ENCODE results near the gene SPATA24. TPM values are rescaled to one million over a fixed set of nuclear protein-coding genes. Genes with fewer than 3 reads are reported as not detected.

The SPATA24 gene
- total and polyA plus RNA-seq, 12 donors, result 4.6 to 124 (median 10.3) TPM

DNA sequence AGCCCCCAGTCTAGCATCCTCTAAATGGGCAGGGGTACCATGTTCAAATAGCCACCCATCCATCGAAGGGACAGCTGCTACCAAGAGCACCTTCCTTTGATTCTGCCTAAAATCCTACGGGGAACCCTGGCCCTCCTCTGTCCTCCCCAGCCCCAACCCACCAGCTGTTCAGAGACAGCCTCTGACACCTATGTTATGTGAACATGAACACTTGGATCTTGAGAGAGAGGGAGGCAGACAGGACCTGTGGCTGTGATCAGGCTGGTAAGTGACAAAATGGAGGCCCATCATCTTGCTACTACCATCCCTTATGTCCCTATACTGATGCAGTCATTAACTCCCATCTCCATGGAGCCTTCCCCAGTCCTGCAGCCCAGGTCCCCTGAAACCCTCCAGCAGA, 29.0 kb downstream of the SPATA24 start:
- TF ChIP-seq, protein P1, sequence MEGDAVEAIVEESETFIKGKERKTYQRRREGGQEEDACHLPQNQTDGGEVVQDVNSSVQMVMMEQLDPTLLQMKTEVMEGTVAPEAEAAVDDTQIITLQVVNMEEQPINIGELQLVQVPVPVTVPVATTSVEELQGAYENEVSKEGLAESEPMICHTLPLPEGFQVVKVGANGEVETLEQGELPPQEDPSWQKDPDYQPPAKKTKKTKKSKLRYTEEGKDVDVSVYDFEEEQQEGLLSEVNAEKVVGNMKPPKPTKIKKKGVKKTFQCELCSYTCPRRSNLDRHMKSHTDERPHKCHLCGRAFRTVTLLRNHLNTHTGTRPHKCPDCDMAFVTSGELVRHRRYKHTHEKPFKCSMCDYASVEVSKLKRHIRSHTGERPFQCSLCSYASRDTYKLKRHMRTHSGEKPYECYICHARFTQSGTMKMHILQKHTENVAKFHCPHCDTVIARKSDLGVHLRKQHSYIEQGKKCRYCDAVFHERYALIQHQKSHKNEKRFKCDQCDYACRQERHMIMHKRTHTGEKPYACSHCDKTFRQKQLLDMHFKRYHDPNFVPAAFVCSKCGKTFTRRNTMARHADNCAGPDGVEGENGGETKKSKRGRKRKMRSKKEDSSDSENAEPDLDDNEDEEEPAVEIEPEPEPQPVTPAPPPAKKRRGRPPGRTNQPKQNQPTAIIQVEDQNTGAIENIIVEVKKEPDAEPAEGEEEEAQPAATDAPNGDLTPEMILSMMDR (IDR thresholded peaks at IDR 0.05), result no peak
- TF ChIP-seq POLR2A (IDR thresholded peaks at IDR 0.05), result no peak
- Histone ChIP-seq H3K4me1 (replicated peaks in 1 of 2) (peaks cover 26 to 30% of the 10 kb centered on the region in 2 donors), H3K36me3 (replicated peaks in 1 of 2) (peaks cover 0 to 9% of the 10 kb centered on the region in 2 donors), H3K27ac (no peak overlapping the region), H3K27me3 (no peaks in the 10 kb centered on the region), H3K4me3 (no peak overlapping the region), H3K9me3 (replicated peaks in 1 of 3) (no peaks in the 10 kb centered on the region)
- 93 to 100% (median 96%) methylated on average over 1 to 2 of the region's 2 CpGs; no CpG with 5 or more reads in 1 of the 4 donors for WGBS, 4 donors
- intact Hi-C loops (cut with DNase I), result no loop called here
- peak in 3 of 7 donors; percentile 8 to 44 (median 17) for DNase-seq

DNA sequence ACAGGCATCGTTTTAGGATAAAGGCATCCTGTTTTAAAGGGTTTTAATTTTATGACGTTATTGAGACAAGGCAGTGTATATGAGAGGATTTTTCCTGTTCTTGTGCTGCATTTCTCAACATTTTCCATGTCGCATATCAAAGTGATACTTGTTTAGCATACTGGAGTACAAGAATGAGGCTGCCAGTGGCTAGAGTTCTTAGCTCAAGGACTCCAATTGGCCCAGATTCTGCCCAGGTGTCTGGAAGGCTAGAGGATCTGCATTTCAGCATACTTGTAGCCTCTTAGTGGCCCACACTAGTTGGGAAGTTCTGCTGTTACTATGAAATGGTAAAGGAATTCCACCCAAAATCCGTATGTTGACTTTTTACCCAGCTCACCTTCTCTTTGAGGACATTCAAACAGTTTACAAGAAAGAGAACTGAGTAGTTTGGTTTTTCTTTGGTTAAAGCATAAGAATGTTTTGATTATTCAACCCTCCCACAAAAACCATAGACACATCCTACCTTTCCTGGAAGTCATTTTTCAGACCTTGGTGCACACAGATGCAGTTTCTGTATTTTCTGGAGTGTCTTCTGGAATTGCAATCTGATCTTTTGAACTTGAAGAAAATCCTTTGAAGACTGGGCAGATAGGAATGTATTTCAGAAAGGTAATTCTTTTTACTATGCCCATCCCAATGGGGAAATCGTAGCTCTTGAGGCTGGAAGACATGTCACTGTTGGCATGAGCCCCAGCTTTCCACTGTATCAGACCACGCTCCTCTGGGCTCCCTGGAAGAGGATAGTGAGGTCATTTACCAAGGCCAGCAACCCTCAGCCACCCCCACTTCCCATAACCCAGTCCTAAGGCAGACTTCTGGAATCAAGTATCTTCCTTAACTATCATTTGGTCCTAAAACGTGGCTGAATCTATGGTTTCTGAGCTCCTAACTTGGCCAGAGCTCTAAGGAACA, 32.1 kb downstream of the SPATA24 start:
- 61 to 70% (median 65%) methylated on average over 7 of the region's 7 CpGs for WGBS, 4 donors
- Histone ChIP-seq H3K9me3 (replicated peaks in 1 of 3) (no peaks in the 10 kb centered on the region), H3K27ac (peak overlapping the region; percentile 2 to 94 (median 87)), H3K4me3 (no peak overlapping the region), H3K27me3 (no peaks in the 10 kb centered on the region), H3K36me3 (replicated peaks in 1 of 2) (peaks cover 0 to 35% of the 10 kb centered on the region in 2 donors), H3K4me1 (replicated peaks in 1 of 2) (peaks cover 26 to 30% of the 10 kb centered on the region in 2 donors)
- DNase-seq, result peak; percentile 71 to 94 (median 88)
- TF ChIP-seq, protein P1 (IDR thresholded peaks at IDR 0.05), result no peak
- intact Hi-C loops (cut with DNase I), result no loop called here

DNA sequence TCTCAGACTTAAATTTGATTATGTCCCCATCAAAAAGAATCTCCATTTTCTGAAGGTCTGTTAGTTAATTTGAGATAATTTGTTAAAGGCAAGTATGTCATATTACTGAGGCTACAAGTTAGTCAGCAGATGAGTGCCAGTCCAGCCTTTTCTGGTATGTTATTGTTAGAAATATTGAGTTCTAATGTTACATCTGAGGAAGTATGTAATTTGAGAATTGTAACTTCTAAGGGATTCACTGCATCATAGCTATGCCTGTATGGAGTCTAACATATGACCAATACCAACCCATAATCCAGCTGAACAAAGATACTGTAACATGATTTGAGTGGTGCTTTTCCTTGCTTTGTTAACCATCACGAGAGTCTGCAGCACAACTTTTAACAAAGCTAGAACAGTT, 34.7 kb downstream of the SPATA24 start:
- Histone ChIP-seq H3K4me1 (replicated peaks in 1 of 2) (peaks cover 24 to 35% of the 10 kb centered on the region in 2 donors), H3K27me3 (no peaks in the 10 kb centered on the region), H3K27ac (no peak overlapping the region), H3K9me3 (replicated peaks in 1 of 3) (no peaks in the 10 kb centered on the region), H3K36me3 (replicated peaks in 1 of 2) (peaks cover 0 to 61% of the 10 kb centered on the region in 2 donors), H3K4me3 (no peak overlapping the region)
- TF ChIP-seq POLR2A (IDR thresholded peaks at IDR 0.05), result no peak
- TF ChIP-seq, protein P1 (IDR thresholded peaks at IDR 0.05), result no peak
- intact Hi-C loops (cut with DNase I), result no loop called here
- no peak for DNase-seq
- 88 to 100% (median 92%) methylated on average over 1 of the region's 1 CpG for WGBS, 4 donors

DNA sequence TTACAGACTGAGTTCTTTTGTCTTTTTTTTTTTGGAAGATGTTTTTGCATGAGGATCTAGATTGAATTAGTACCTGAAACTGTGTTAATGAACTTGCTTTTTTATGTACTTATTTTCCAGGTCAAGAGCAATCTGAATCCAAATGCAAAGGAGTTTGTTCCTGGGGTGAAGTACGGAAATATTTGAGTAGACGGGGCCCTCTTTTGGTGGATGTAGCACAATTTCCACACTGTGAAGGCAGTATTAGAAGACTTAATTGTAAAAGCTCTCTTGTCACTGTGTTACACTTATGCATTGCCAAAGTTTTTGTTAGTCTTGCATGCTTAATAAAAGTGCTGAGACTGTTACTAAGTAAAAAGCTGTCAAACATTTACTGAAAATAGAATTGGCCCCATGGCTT, 35.3 kb downstream of the SPATA24 start:
- Histone ChIP-seq H3K36me3 (replicated peaks in 1 of 2) (peaks cover 0 to 63% of the 10 kb centered on the region in 2 donors), H3K27ac (no peak overlapping the region), H3K27me3 (no peaks in the 10 kb centered on the region), H3K4me1 (replicated peaks in 1 of 2) (peaks cover 18 to 33% of the 10 kb centered on the region in 2 donors), H3K4me3 (no peak overlapping the region), H3K9me3 (replicated peaks in 1 of 3) (no peaks in the 10 kb centered on the region)
- intact Hi-C loops (cut with DNase I), result no loop called here
- WGBS, 4 donors, result 77 to 85% (median 83%) methylated on average over 2 of the region's 2 CpGs
- DNase-seq, result no peak
- no peak for TF ChIP-seq POLR2A (IDR thresholded peaks at IDR 0.05)
- TF ChIP-seq, protein P1 (IDR thresholded peaks at IDR 0.05), result no peak
